Endometrial microvascular endothelial cells (primary cell): Measurements from ENCODE around the gene RASA1. TPM values are rescaled to one million over a fixed set of nuclear protein-coding genes. Genes with fewer than 3 reads are reported as not detected.
"Not testable (repeated sequence)": the region's sequence is repeated elsewhere in the genome, so short reads cannot be mapped to it uniquely, and the experiment has no call there.

Experiments
- in situ Hi-C: cut with HindIII; loops from 2 replicates; pipeline ENCODE4 v1.10.0; 2017; ENCODE audit warnings: low sequenced_read_pairs, low pct_unique_long_range_greater_than_20kb; ENCODE audit errors: inconsistent ontology term
- total RNA-seq: library from RNA; depleted of rRNA; stranded (reverse); fragments of >200 nt; gene quantifications from one replicate; pipeline ENCODE4 v1.2.3, GENCODE V29; 2015; ENCODE audit errors: inconsistent ontology term

RASA1 gene
- 43.6 TPM for total RNA-seq

- in situ Hi-C loops = no loop called here
Measured at GRCh38 chr5:87267574-87268125, at the start of gene RASA1. Gene RASA1 (plus strand): TSS chr5:87267883. CDS start chr5:87268452, 569 bp downstream.

- in situ Hi-C loops = no loop called here
Measured at GRCh38 chr5:87229780-87230179, 37.9 kb upstream of the RASA1 start.

DNA sequence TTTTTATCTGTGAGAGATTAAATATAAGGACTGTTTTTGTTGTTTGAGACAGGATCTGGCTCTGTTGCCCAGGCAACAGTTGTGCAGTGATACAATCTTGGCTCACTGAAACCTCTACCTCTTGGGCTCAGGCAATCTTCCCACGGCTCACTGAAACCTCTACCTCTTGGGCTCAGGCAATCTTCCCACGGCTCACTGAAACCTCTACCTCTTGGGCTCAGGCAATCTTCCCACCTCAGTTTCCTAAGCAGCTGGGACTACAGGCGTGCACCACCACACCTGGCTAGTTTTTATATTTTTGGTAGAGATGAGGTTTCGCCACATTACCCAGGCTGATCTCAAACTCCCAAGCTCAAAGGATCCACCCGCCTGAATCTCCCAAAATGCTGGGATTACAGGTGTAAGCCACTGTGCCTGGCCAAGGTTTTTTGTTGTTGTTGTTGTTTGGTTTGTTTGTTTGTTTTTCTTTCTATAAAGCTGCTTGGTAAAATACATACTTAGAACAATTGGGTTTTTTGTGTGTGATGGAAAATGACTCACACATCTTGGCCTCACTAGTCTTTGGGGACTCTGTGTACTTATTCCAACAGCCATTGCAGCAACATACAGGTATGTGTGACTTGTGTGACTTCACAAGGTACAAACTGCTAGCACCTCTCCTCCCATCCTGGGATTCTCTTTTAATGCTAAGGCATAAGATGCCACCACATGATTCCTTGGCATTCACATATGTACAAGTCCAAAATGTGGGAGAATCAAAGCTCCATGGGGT lies 36.5 kb upstream of the RASA1 start:
- in situ Hi-C loops = no loop called here

- in situ Hi-C loops = no loop called here
Measured at GRCh38 chr5:87233143-87233542, 34.5 kb upstream of the RASA1 start.

- in situ Hi-C loops = no loop called here
Measured at GRCh38 chr5:87241555-87241954, 26.1 kb upstream of the RASA1 start.

- in situ Hi-C loops = no loop called here
Measured at GRCh38 chr5:87242242-87242641, 25.4 kb upstream of the RASA1 start.

GRCh38 chr5:87243161-87243844 lies 24.4 kb upstream of the RASA1 start:
- in situ Hi-C loops = no loop called here

DNA sequence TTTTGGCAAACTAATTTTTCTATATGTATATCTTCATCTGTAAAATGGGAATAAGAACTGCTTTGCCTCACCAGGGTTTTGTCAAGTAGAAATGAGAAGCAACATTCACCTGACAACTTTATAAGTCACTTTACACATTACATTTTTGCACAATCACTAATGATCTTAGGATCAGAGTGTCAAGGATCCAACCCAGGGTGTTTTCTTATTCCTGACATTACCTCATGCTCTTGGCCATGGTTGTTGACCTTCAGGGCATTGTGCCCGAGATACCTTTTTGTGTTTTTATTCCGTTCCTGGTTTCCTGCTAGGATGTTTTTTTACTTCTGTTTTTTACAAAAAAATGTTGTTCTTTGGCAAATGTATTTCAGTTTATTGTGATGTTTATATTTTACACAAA lies 22.2 kb upstream of the RASA1 start:
- in situ Hi-C loops = no loop called here

DNA sequence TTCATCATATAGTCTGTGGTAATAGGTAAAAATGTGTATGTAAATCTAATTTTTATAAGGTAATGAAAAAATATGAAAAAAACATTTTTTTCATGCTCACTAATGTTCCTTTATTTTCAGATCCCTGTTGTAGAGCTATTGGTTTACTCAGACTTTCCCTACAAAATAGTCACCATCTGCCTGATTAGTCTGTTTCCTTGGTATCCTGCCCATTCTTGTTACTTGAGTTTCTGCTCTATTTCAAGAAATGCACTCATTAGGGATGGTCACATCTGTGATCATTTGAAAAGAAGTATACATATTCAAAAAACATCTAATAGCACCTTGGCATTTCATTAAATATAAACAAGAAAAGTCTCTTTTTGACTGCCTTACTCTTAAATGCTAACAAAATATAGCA lies 21.6 kb upstream of the RASA1 start:
- in situ Hi-C loops = no loop called here

DNA sequence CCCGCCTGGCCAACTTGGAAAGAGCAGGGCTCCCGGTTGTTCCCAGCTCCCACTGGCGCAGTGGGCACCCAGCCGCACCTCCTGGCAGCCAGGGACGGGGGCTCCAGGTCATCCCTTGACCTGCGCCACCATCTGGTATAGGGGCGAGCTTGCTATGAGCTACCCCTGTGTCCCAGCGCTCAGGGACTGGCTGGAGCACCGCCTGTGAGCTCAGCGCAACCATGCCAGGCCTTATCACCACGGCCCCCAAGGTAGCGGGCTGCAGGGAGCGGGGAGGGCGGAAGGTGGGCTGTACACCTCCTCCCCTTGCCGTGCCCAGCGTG lies 15.4 kb upstream of the RASA1 start:
- in situ Hi-C loops = no loop called here

GRCh38 chr5:87254035-87254434 lies 13.6 kb upstream of the RASA1 start:
- in situ Hi-C loops = no loop called here

GRCh38 chr5:87258507-87258906 lies 9.2 kb upstream of the RASA1 start:
- in situ Hi-C loops = no loop called here

- in situ Hi-C loops = no loop called here
Measured at GRCh38 chr5:87260604-87261192, 7.0 kb upstream of the RASA1 start.

DNA sequence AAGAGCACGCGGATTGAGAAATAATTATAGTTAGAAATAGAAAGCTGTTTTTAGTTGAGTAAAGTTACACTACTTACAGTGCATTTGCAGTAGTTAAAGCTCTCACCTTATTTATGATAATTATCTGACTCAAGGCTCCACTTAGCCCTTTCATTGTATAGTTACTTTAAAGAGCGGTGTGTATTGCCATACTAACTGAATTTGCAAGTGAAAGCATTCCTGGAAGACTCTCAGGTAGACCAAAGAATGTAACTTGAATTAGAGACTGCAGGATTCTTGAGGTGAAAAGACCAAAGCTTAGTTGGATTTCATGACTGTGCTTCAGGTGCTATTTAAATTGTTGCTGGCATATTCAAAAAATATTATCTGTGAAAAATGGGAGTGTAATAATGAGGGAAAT lies 4.2 kb upstream of the RASA1 start:
- in situ Hi-C loops = no loop called here

DNA sequence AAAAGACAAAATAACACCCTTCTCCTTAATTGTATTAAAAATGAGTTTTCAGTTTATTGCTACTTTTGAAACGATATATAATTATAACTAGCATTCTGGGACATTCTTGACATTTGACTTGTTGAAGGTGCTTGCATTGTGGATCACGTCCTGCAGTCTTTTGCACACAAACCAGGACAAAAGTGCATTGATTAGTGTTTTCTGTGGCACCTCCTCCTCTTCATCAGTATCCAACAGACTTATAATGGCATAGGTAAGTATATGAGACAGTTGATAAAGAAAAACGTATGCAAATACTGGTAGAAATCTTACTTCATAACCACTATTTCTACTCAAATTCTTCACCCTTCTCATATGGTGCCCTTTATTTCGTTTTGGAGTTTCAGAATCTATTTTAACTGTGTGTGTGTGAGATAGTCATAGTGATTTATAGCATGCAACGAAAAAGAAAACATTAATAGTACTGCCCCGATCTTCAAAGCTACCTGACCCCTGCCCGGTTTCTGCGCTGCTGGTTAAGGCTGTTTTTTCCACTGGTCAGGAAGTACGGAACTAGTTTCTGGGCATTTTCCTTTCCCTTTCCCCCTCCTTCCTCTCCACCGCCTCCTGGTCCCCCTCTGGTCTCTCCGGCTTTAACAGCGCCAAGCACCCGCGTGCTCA lies 639 bp upstream of the RASA1 start:
- in situ Hi-C loops = no loop called here

- in situ Hi-C loops = no loop called here
Measured at GRCh38 chr5:87268126-87268969, 665 bp downstream of the RASA1 start.

DNA sequence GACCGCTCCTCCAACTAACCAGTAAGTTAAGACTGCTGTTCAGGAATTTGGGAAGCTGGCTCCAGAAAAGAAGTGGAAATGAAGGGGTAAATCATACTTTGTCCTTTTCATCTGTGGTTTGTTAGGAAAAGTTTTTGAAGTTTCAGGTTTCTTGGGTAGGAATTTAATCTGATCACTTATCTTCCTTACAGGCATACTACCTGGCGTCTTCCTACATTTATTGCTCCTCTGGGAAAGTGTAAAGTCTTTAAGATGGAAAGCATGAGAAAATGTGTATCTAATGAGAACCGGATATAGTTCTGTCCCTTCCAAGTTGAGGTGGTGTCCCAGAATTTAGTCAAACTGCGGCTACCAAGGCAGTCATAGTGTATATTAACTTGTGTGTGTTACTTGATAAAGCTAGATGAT lies 1.3 kb downstream of the RASA1 start:
- in situ Hi-C loops = no loop called here

- in situ Hi-C loops = not testable (repeated sequence)
Measured at GRCh38 chr5:87270888-87271287, 3.2 kb downstream of the RASA1 start.

DNA sequence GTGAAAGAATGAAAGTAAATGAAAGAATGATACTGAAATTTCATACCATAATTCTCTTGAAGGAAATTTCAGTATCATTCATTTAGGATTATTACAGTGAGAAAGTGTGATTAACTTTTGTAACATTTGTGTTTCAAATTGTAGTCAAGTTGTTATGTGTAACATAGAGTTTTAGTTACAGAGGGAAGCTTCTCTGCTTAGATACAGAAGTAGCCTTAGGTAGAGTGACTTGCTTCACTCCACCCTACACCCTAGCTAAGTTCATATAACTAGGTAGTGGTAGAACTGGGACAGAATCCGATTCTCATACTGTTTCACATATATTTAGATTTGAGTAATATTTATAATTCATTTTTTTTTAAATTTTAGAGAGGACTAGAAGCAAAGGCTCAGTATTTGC lies 9.0 kb downstream of the RASA1 start:
- in situ Hi-C loops = no loop called here
